RWPE2 (cell line): ENCODE results near the gene ZNF414.

Source experiments
- ATAC-seq: fragments of 200-7000 bp; cut with Tn5 transposase; 3 replicates; pipeline ENCODE4 v1.9.1; 2021; ENCODE audit warnings: low read depth
- DNase-seq: peaks from one replicate; pipeline ENCODE4 v3.0.0-alpha.2; 2020; ENCODE audit warnings: low spot score
- H3K27ac ChIP-seq: fragments of 450-650 bp; 2 replicates; pipeline ENCODE4 v1.5.1; 2017; ENCODE audit warnings: mild to moderate bottlenecking; ENCODE audit not compliant: poor library complexity, severe bottlenecking
- H3K27me3 ChIP-seq: fragments of 250-450 bp; sonication (Bioruptor Pico); 2 replicates; pipeline ENCODE4 v1.5.1; 2021; ENCODE audit warnings: mild to moderate bottlenecking, moderate library complexity; ENCODE audit not compliant: insufficient read depth, poor library complexity, severe bottlenecking
- H3K36me3 ChIP-seq: fragments of 250-450 bp; sonication (Bioruptor Pico); 2 replicates; pipeline ENCODE4 v1.5.1; 2020; ENCODE audit warnings: low read depth, mild to moderate bottlenecking, moderate library complexity
- H3K4me1 ChIP-seq: fragments of 250-450 bp; sonication (Bioruptor Pico); 2 replicates; pipeline ENCODE4 v1.5.1; 2021; ENCODE audit warnings: mild to moderate bottlenecking, moderate library complexity; ENCODE audit not compliant: insufficient read depth, poor library complexity, severe bottlenecking
- H3K4me3 ChIP-seq: fragments of 250-450 bp; sonication (Bioruptor Pico); 2 replicates; pipeline ENCODE4 v1.5.1; 2021; ENCODE audit warnings: mild to moderate bottlenecking, moderate library complexity; ENCODE audit not compliant: severe bottlenecking
- H3K9me3 ChIP-seq: fragments of 250-450 bp; sonication (Bioruptor Pico); 2 replicates; pipeline ENCODE4 v1.5.1; 2021; ENCODE audit warnings: mild to moderate bottlenecking, moderate library complexity; ENCODE audit not compliant: severe bottlenecking
- TF ChIP-seq, protein P1 (sequence below): fragments of 450-650 bp; IDR thresholded peaks from one replicate; pipeline ENCODE4 v1.5.1; 2017; ENCODE audit warnings: mild to moderate bottlenecking, moderate library complexity; ENCODE audit not compliant: poor library complexity, severe bottlenecking

The ZNF414 gene

DNA sequence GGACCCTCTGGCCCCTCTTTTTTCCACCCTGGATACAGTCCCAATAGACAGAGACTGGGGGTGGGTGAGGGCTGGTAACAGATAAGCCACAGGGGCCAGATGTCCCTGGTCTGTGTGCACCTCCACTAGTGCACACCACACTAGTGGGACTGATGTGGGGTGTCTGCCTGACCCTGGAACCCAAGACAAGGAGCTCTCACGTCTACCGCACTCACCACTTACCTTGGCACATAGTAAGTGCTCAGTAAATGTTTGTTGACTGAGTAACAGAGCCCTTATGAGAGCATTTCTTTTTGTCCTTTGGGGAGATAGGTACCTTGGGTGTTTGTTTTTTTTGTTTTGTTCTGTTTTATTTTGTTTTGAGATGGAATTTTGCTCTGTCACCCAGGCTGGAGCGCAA lies 23.1 kb upstream of the ZNF414 start:
- Histone ChIP-seq H3K27me3 (no peaks in the 10 kb centered on the region), H3K36me3 (no peaks in the 10 kb centered on the region), H3K27ac (no peak overlapping the region), H3K4me1 (no peaks in the 10 kb centered on the region), H3K9me3 (no peaks in the 10 kb centered on the region), H3K4me3 (no peak overlapping the region)
- DNase-seq, result no peak
- ATAC-seq, result no peak
- TF ChIP-seq, protein P1, sequence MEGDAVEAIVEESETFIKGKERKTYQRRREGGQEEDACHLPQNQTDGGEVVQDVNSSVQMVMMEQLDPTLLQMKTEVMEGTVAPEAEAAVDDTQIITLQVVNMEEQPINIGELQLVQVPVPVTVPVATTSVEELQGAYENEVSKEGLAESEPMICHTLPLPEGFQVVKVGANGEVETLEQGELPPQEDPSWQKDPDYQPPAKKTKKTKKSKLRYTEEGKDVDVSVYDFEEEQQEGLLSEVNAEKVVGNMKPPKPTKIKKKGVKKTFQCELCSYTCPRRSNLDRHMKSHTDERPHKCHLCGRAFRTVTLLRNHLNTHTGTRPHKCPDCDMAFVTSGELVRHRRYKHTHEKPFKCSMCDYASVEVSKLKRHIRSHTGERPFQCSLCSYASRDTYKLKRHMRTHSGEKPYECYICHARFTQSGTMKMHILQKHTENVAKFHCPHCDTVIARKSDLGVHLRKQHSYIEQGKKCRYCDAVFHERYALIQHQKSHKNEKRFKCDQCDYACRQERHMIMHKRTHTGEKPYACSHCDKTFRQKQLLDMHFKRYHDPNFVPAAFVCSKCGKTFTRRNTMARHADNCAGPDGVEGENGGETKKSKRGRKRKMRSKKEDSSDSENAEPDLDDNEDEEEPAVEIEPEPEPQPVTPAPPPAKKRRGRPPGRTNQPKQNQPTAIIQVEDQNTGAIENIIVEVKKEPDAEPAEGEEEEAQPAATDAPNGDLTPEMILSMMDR, result no peak

- Histone ChIP-seq H3K4me3 (no peak overlapping the region), H3K4me1 (no peaks in the 10 kb centered on the region), H3K27ac (no peak overlapping the region), H3K27me3 (no peaks in the 10 kb centered on the region), H3K9me3 (no peaks in the 10 kb centered on the region), H3K36me3 (no peaks in the 10 kb centered on the region)
- ATAC-seq (no peak), DNase-seq (no peak)
- TF ChIP-seq, protein P1, result no peak
Measured at GRCh38 chr19:8536282-8536681, 22.3 kb upstream of the ZNF414 start.

GRCh38 chr19:8532225-8532624 lies 18.3 kb upstream of the ZNF414 start:
- Histone ChIP-seq H3K27ac (no peak overlapping the region), H3K4me3 (no peak overlapping the region), H3K4me1 (no peaks in the 10 kb centered on the region), H3K27me3 (no peaks in the 10 kb centered on the region), H3K9me3 (no peaks in the 10 kb centered on the region), H3K36me3 (no peaks in the 10 kb centered on the region)
- DNase-seq (no peak), ATAC-seq (no peak)
- TF ChIP-seq, protein P1, result no peak

DNA sequence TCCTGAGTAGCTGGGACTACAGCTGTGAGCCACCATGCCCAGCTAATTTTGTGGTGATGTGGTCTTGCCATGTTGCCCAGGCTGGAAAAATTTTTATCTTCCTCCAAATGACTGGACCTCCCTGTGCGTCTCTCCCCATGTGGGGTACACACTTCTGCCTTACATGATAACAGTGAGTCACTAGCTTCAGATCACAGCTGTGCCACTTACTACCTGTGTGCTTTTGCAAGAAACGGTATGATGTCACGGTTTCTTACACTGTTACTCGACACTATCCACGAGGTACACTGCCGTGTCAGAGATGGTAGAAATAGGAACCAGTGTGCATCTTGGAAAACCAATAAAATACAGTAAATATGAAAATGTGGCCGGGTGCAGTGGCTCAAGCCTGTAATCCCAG lies 17.5 kb upstream of the ZNF414 start:
- ATAC-seq (no peak), DNase-seq (no peak)
- H3K4me3 ChIP-seq, result no peak overlapping the region
- H3K27me3 ChIP-seq, result no peaks in the 10 kb centered on the region
- no peaks in the 10 kb centered on the region for H3K4me1 ChIP-seq
- no peak overlapping the region for H3K27ac ChIP-seq
- TF ChIP-seq, protein P1, result no peak
- H3K9me3 ChIP-seq, result no peaks in the 10 kb centered on the region
- H3K36me3 ChIP-seq, result no peaks in the 10 kb centered on the region

GRCh38 chr19:8530061-8530679 lies 16.2 kb upstream of the ZNF414 start:
- no peak for ATAC-seq
- H3K4me3 ChIP-seq, result no peak overlapping the region
- H3K27ac ChIP-seq, result no peak overlapping the region
- no peaks in the 10 kb centered on the region for H3K4me1 ChIP-seq
- TF ChIP-seq, protein P1, result no peak
- H3K9me3 ChIP-seq, result no peaks in the 10 kb centered on the region
- no peaks in the 10 kb centered on the region for H3K36me3 ChIP-seq
- H3K27me3 ChIP-seq, result no peaks in the 10 kb centered on the region
- no peak for DNase-seq
